B cell (primary cell): ENCODE measurements around the gene ARRDC5. TPM values are rescaled to one million over a fixed set of nuclear protein-coding genes. Genes with fewer than 3 reads are reported as not detected.

Experiments
- ATAC-seq: fragments of 200-7000 bp; cut with Tn5 transposase; one replicate; pipeline ENCODE4 v1.10.0; 2021; ENCODE audit warnings: low read depth, mild to moderate bottlenecking, moderate number of reproducible peaks, moderate library complexity
- CTCF ChIA-PET: fragments of 350-600 bp; sonication (Branson Sonifier 250); formaldehyde crosslinking; loops from one replicate; lab custom pipeline; 2021; ENCODE audit warnings: antibody characterized with exemption, inconsistent platforms; lab: Charles Lee
- POLR2A ChIA-PET: fragments of 350-600 bp; sonication (Branson Sonifier 250); formaldehyde crosslinking; loops from one replicate; lab custom pipeline; 2021; ENCODE audit warnings: antibody characterized with exemption; lab: Charles Lee
- DNase-seq: peaks from one replicate; pipeline ENCODE4 v3.0.0; 2013
- H2AFZ ChIP-seq: 2 replicates; pipeline ENCODE4 v1.6.1; 2012; ENCODE audit warnings: mild to moderate bottlenecking, low read depth, low read length; ENCODE audit not compliant: insufficient read depth, poor library complexity, severe bottlenecking
- H3K27ac ChIP-seq, 2 donors: 1 replicate in 1 of 2; 2 replicates in 1 of 2; pipeline ENCODE4 v1.5.1; 2012 to 2013; ENCODE audit warnings: low read length in 2 of 2, mild to moderate bottlenecking in 2 of 2, moderate library complexity in 1 of 2
- H3K27me3 ChIP-seq, 4 experiments: fragments of 200-600 bp in 1 of 4; sonication (generic) in 1 of 4; replicated peaks in 1 of 4; 1 replicate in 2 of 4; 2 replicates in 2 of 4; pipeline versions ENCODE4 v1.6.1 to v1.7.0; 2013 to 2016; ENCODE audit warnings: low read length in 3 of 4, mild to moderate bottlenecking in 2 of 4, mixed read lengths in 1 of 4, moderate library complexity in 1 of 4; ENCODE audit not compliant: insufficient read depth in 4 of 4, control insufficient read depth in 3 of 4; ENCODE audit errors: control extremely low read depth in 1 of 4
- H3K36me3 ChIP-seq, 2 experiments: replicated peaks in 1 of 2; 1 replicate in 1 of 2; 2 replicates in 1 of 2; pipeline versions ENCODE4 v1.6.1 to v1.7.1; 2013; ENCODE audit warnings: low read length in 1 of 2; ENCODE audit not compliant: insufficient read depth in 2 of 2, control insufficient read depth in 1 of 2; ENCODE audit errors: control extremely low read depth in 1 of 2, extremely low read depth in 1 of 2
- H3K4me1 ChIP-seq, 2 donors: fragments of 200-600 bp in 1 of 2; sonication (generic) in 1 of 2; 1 replicate in 1 of 2; 2 replicates in 1 of 2; pipeline versions ENCODE4 v1.5.1 to v1.6.1; 2013 to 2017; ENCODE audit warnings: low read length in 2 of 2; ENCODE audit not compliant: control insufficient read depth in 2 of 2, insufficient read depth in 2 of 2
- H3K4me2 ChIP-seq: replicated peaks from 2 replicates; pipeline ENCODE3; 2012; ENCODE audit warnings: mild to moderate bottlenecking, low read depth, low read length; ENCODE audit not compliant: poor library complexity, severe bottlenecking
- H3K4me3 ChIP-seq, 5 experiments: fragments of 200-600 bp in 1 of 5; sonication (generic) in 1 of 5; 1 replicate in 3 of 5; 2 replicates in 2 of 5; pipeline versions ENCODE4 v1.5.1 to v1.7.0; 2011 to 2016; ENCODE audit warnings: low read length in 4 of 5, mild to moderate bottlenecking in 4 of 5, low read depth in 2 of 5, control low read depth in 1 of 5, moderate library complexity in 1 of 5; ENCODE audit not compliant: insufficient read depth in 1 of 5; ENCODE audit errors: control extremely low read depth in 1 of 5, extremely low read depth in 1 of 5
- H3K79me2 ChIP-seq: fragments of 200-600 bp; sonication (generic); one replicate; pipeline ENCODE4 v1.6.0; 2016; ENCODE audit warnings: low read length; ENCODE audit not compliant: control insufficient read depth, insufficient read depth
- H3K9ac ChIP-seq: fragments of 200-600 bp; sonication (generic); 2 replicates; pipeline ENCODE4 v1.6.1; 2017; ENCODE audit warnings: mild to moderate bottlenecking, low read length, moderate library complexity
- H3K9me3 ChIP-seq, 3 donors: one replicate each; pipeline versions ENCODE4 v1.6.1 to v1.7.1; 2013; ENCODE audit warnings: low read length in 2 of 3; ENCODE audit not compliant: control insufficient read depth in 2 of 3, insufficient read depth in 1 of 3; ENCODE audit errors: control extremely low read depth in 1 of 3
- H4K20me1 ChIP-seq: 2 replicates; pipeline ENCODE4 v1.6.0; 2012; ENCODE audit warnings: mild to moderate bottlenecking, low read length; ENCODE audit not compliant: insufficient read depth, control insufficient read depth, poor library complexity, severe bottlenecking
- H3K27ac Mint-ChIP-seq: one replicate; pipeline ENCODE4 v1.8.0; 2021; ENCODE audit warnings: mixed read lengths
- H3K27me3 Mint-ChIP-seq: one replicate; pipeline ENCODE4 v1.8.0; 2021; ENCODE audit warnings: mixed read lengths
- H3K4me1 Mint-ChIP-seq: one replicate; pipeline ENCODE4 v1.8.0; 2021; ENCODE audit warnings: mixed read lengths
- H3K4me3 Mint-ChIP-seq: one replicate; pipeline ENCODE4 v1.8.0; 2021; ENCODE audit warnings: mixed read lengths
- H3K9me3 Mint-ChIP-seq: one replicate; pipeline ENCODE4 v1.8.0; 2022; ENCODE audit warnings: mixed read lengths; ENCODE audit not compliant: insufficient read depth
- CTCF ChIP-seq: fragments of 200-600 bp; IDR thresholded peaks from one replicate; pipeline ENCODE4 v1.8.0; 2022; ENCODE audit warnings: antibody characterized with exemption, mild to moderate bottlenecking
- EZH2 ChIP-seq: IDR thresholded peaks from 2 replicates; pipeline ENCODE4 v1.6.1; 2012; ENCODE audit warnings: borderline replicate concordance, low read depth, mild to moderate bottlenecking, moderate library complexity, low read length; ENCODE audit not compliant: insufficient read depth, poor library complexity, severe bottlenecking
- WGBS: methylation state at CpG from one replicate; pipeline ENCODE4 v1.1.5; 2013; ENCODE audit warnings: missing lambda C conversion rate; ENCODE audit not compliant: insufficient coverage; 5-methylcytosine and 5-hydroxymethylcytosine counted together
- intact Hi-C: fragments of 100-400 bp; cut with micrococcal nuclease; formaldehyde crosslinking; loops from one replicate; pipeline ENCODE4 v1.10.0; 2022
- polyA plus RNA-seq: library from polyadenylated mRNA; depleted of rRNA; stranded (reverse); fragments of >200 nt; gene quantifications from 2 replicates; pipeline ENCODE4 v1.2.3, GENCODE V29; 2012
- total RNA-seq, 2 donors: library from RNA; stranded (reverse); fragments of 120-200 nt in 1 of 2; gene quantifications; 1 replicate in 1 of 2; 2 replicates in 1 of 2; pipeline versions ENCODE4 v1.2.3 to v1.2.4, GENCODE V29; 2013 to 2022

ARRDC5 gene
- total and polyA plus RNA-seq, 2 donors (not counting 1 experiment from before 2014, with no cell fraction given) = 10.2 to 13.2 TPM

- no peak overlapping the region for H3K27ac ChIP-seq
- peak overlapping the region; percentile 64 for H2AFZ ChIP-seq
- H3K36me3 ChIP-seq = peaks cover 0 to 21% of the 10 kb centered on the region in 2 experiments
- intact Hi-C loops = loop anchor here (1.0 kb wide), 1 partner anchor 42 kb away; no protein-coding TSS in a partner anchor
- WGBS = 82% methylated on average over 42 of the region's 42 CpGs
- no peaks in the 10 kb centered on the region for H3K27me3 Mint-ChIP-seq
- peaks cover 9% of the 10 kb centered on the region for H3K4me1 Mint-ChIP-seq
- DNase-seq = peak; percentile 82
- H3K4me3 Mint-ChIP-seq = peak overlapping the region; percentile 35
- peak overlapping the region; percentile 45 for H3K4me2 ChIP-seq
- H3K27ac Mint-ChIP-seq = no peak overlapping the region
- TF ChIP-seq CTCF (peak; percentile 85), EZH2 (no peak)
- CTCF ChIA-PET = interaction anchor here (0.5 to 19.5 kb wide), 23 partner anchors 9 to 380 kb away, joined by 3 to 612 read pairs (median 4); partner anchors contain the start of genes PLIN3 and TICAM1
- H3K4me3 ChIP-seq = no peak overlapping the region
- peak; percentile 89 for ATAC-seq
- H3K79me2 ChIP-seq = peaks cover 9% of the 10 kb centered on the region
- H3K9me3 ChIP-seq = no peaks in the 10 kb centered on the region
- peaks cover 0 to 13% of the 10 kb centered on the region in 2 donors for H3K4me1 ChIP-seq
- H3K9me3 Mint-ChIP-seq = no peaks in the 10 kb centered on the region
- no peaks in the 10 kb centered on the region for H3K27me3 ChIP-seq
- no peaks in the 10 kb centered on the region for H4K20me1 ChIP-seq
- POLR2A ChIA-PET = interaction anchor here (0.5 kb wide), 1 partner anchor 17 kb away, joined by 3 read pairs; no protein-coding TSS in a partner anchor
- no peak overlapping the region for H3K9ac ChIP-seq
These were observed 51.0 kb downstream of the ARRDC5 start for GRCh38 chr19:4851551-4852290.

GRCh38 chr19:4849019-4849418 lies 53.7 kb downstream of the ARRDC5 start:
- TF ChIP-seq EZH2 (no peak), CTCF (no peak)
- Mint-ChIP-seq H3K9me3 (no peaks in the 10 kb centered on the region), H3K4me1 (peaks cover 9% of the 10 kb centered on the region), H3K27ac (no peak overlapping the region), H3K27me3 (no peaks in the 10 kb centered on the region), H3K4me3 (no peak overlapping the region)
- Histone ChIP-seq H3K9ac (no peak overlapping the region), H2AFZ (no peak overlapping the region), H3K36me3 (peaks cover 1 to 20% of the 10 kb centered on the region in 2 experiments), H3K27ac (no peak overlapping the region), H3K9me3 (no peaks in the 10 kb centered on the region), H3K27me3 (no peaks in the 10 kb centered on the region), H3K79me2 (peaks cover 9% of the 10 kb centered on the region), H3K4me3 (no peak overlapping the region), H4K20me1 (no peaks in the 10 kb centered on the region), H3K4me2 (peak overlapping the region; percentile 22), H3K4me1 (peaks cover 0 to 13% of the 10 kb centered on the region in 2 donors)
- WGBS = 64% methylated on average over 6 of the region's 7 CpGs
- DNase-seq = no peak
- intact Hi-C loops = no loop called here
- ATAC-seq = no peak
- CTCF ChIA-PET = interaction anchor here (0.6 to 19.5 kb wide), 6 partner anchors 11 to 182 kb away, joined by 3 to 612 read pairs (median 4); partner anchors contain the start of gene TICAM1
- POLR2A ChIA-PET = interaction anchor here (1.2 kb wide), 1 partner anchor 39 kb away, joined by 3 read pairs; no protein-coding TSS in a partner anchor
